Measurements from ENCODE around the gene GOLGA6L10.
A peak's percentile ranks its signal among the peaks of the same experiment; 100 is the strongest.
"Not testable (repeated sequence)": the region's sequence is repeated elsewhere in the genome, so short reads cannot be mapped to it uniquely, and the experiment has no call there.

The GOLGA6L10 gene

DNA sequence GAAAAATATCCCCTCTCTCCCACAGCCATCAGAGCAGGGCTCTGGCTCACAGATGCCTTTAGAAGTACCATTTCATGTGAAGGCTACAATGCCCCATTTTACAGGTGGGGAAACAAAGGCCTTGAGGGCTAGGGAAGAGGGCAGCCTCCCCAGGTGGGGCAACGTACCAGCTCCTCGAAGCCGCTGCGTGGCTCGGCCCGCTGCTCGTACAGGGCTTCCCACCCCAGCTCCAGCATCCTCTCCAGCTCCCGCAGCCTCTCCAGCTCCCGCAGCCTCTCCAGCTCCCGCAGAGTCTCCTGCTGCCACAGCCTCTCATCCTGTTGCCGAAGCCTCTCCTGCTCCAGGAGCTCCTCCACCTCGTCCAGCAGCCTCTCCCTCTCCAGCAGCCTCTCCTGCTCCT is 4.9 kb downstream of the GOLGA6L10 start:
- not testable (repeated sequence) for H3K36me3 ChIP-seq (ENCODE audit: insufficient read depth, low read length); H3K9me3 ChIP-seq (ENCODE audit: insufficient read depth, low read length, severe bottlenecking); DNase-seq

DNA sequence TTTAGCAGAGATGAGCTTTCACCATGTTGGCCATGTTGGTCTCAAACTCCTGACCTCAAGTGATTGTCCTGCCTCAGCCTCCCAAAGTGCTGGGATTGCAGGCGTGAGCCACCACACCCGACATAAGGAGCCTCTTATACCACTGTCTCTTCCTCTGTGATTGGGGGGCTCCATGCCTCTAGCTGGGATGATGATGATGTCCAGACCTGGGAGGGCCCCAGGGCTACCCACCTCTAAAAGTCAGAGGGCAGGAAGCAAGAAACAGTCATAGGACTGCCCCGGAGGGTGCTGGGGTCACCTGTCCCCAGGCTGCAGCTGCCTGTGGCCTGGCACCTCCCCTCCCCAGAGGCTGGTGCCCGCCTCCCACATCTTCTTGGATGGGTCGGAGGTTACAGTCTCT is 5.4 kb downstream of the GOLGA6L10 start:
- H2AFZ ChIP-seq (ENCODE audit: low read depth, low read length); H3K27me3 ChIP-seq (ENCODE audit: insufficient read depth, low read length, poor library complexity); ATAC-seq (ENCODE audit: insufficient read depth, low read depth); H4K20me1 ChIP-seq (ENCODE audit: insufficient read depth, low read length); H3K79me2 ChIP-seq (ENCODE audit: insufficient read depth, low read length); H3K4me2 ChIP-seq (ENCODE audit: insufficient read depth, low read length); DNase-seq; H3K4me3 ChIP-seq (ENCODE audit: low read depth in 1 of 2, low read length in 2 of 2); H3K9ac ChIP-seq (ENCODE audit: low read depth, low read length); H3K27ac ChIP-seq (ENCODE audit: low read length); H3K9me3 ChIP-seq (ENCODE audit: insufficient read depth, low read length, severe bottlenecking); H3K4me1 ChIP-seq (ENCODE audit: insufficient read depth, low read length); H3K36me3 ChIP-seq (ENCODE audit: insufficient read depth, low read length): not testable (repeated sequence)

More for the DNA sequence above, 4.9 kb downstream of the GOLGA6L10 start:
- not testable (repeated sequence) for H3K27ac ChIP-seq (ENCODE audit: low read length); H4K20me1 ChIP-seq (ENCODE audit: insufficient read depth, low read length); H3K27me3 ChIP-seq (ENCODE audit: insufficient read depth, low read length, poor library complexity); H3K79me2 ChIP-seq (ENCODE audit: insufficient read depth, low read length); H2AFZ ChIP-seq (ENCODE audit: low read depth, low read length); H3K4me3 ChIP-seq (ENCODE audit: low read depth in 1 of 2, low read length in 2 of 2); H3K9ac ChIP-seq (ENCODE audit: low read depth, low read length); ATAC-seq (ENCODE audit: insufficient read depth, low read depth); H3K4me1 ChIP-seq (ENCODE audit: insufficient read depth, low read length); H3K4me2 ChIP-seq (ENCODE audit: insufficient read depth, low read length)

- ATAC-seq (ENCODE audit: insufficient read depth, low read depth); H3K9ac ChIP-seq (ENCODE audit: low read depth, low read length); H3K27me3 ChIP-seq (ENCODE audit: insufficient read depth, low read length, poor library complexity); H3K9me3 ChIP-seq (ENCODE audit: insufficient read depth, low read length, severe bottlenecking); H3K4me2 ChIP-seq (ENCODE audit: insufficient read depth, low read length); H3K4me3 ChIP-seq (ENCODE audit: low read depth in 1 of 2, low read length in 2 of 2); H3K36me3 ChIP-seq (ENCODE audit: insufficient read depth, low read length); H3K79me2 ChIP-seq (ENCODE audit: insufficient read depth, low read length); H3K4me1 ChIP-seq (ENCODE audit: insufficient read depth, low read length); H4K20me1 ChIP-seq (ENCODE audit: insufficient read depth, low read length); H2AFZ ChIP-seq (ENCODE audit: low read depth, low read length); H3K27ac ChIP-seq (ENCODE audit: low read length): not testable (repeated sequence)
- TF ChIP-seq CTCF (IDR thresholded peaks at IDR 0.05; ENCODE audit: borderline replicate concordance, extremely low read depth, low read length, poor library complexity, severe bottlenecking), result peak; percentile 8
- DNase-seq, result peak; percentile 19
Measured at GRCh38 chr15:82342632-82343374, 6.5 kb downstream of the GOLGA6L10 start.

DNA sequence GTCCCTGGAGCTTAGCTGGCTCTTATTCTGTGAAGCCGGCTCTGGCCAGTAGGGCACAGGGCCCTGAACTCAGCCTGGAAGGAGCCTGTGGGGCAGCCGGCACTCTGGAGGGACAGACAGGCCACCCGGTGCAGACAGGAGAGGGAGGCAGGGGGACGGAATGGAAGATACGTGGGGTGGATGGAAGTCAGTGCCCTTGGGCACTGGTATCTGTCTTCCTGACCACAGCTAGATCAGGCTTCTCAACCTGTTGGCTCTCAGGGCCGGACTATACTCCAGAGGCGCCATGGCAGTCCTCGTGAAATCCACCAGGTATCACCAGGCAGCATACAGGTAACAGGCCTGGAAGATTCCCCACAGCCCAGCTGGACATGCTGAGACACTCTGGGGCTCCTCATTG is 10.7 kb downstream of the GOLGA6L10 start:
- not testable (repeated sequence) for H3K4me2 ChIP-seq (ENCODE audit: insufficient read depth, low read length); H2AFZ ChIP-seq (ENCODE audit: low read depth, low read length); ATAC-seq (ENCODE audit: insufficient read depth, low read depth)

GRCh38 chr15:82338053-82338452 is 11.2 kb downstream of the GOLGA6L10 start:
- not testable (repeated sequence) for H2AFZ ChIP-seq (ENCODE audit: low read depth, low read length); H3K4me3 ChIP-seq (ENCODE audit: low read depth in 1 of 2, low read length in 2 of 2); H3K4me2 ChIP-seq (ENCODE audit: insufficient read depth, low read length); H3K36me3 ChIP-seq (ENCODE audit: insufficient read depth, low read length); H3K9me3 ChIP-seq (ENCODE audit: insufficient read depth, low read length, severe bottlenecking); H3K27ac ChIP-seq (ENCODE audit: low read length); DNase-seq; H3K4me1 ChIP-seq (ENCODE audit: insufficient read depth, low read length); H3K9ac ChIP-seq (ENCODE audit: low read depth, low read length); H3K27me3 ChIP-seq (ENCODE audit: insufficient read depth, low read length, poor library complexity); H4K20me1 ChIP-seq (ENCODE audit: insufficient read depth, low read length); H3K79me2 ChIP-seq (ENCODE audit: insufficient read depth, low read length); ATAC-seq (ENCODE audit: insufficient read depth, low read depth)

More for the DNA sequence above, 10.7 kb downstream of the GOLGA6L10 start:
- H3K27me3 ChIP-seq (ENCODE audit: insufficient read depth, low read length, poor library complexity); H3K36me3 ChIP-seq (ENCODE audit: insufficient read depth, low read length); DNase-seq; H4K20me1 ChIP-seq (ENCODE audit: insufficient read depth, low read length); H3K9me3 ChIP-seq (ENCODE audit: insufficient read depth, low read length, severe bottlenecking); H3K4me3 ChIP-seq (ENCODE audit: low read depth in 1 of 2, low read length in 2 of 2); H3K4me1 ChIP-seq (ENCODE audit: insufficient read depth, low read length); H3K27ac ChIP-seq (ENCODE audit: low read length); H3K79me2 ChIP-seq (ENCODE audit: insufficient read depth, low read length); H3K9ac ChIP-seq (ENCODE audit: low read depth, low read length): not testable (repeated sequence)

DNA sequence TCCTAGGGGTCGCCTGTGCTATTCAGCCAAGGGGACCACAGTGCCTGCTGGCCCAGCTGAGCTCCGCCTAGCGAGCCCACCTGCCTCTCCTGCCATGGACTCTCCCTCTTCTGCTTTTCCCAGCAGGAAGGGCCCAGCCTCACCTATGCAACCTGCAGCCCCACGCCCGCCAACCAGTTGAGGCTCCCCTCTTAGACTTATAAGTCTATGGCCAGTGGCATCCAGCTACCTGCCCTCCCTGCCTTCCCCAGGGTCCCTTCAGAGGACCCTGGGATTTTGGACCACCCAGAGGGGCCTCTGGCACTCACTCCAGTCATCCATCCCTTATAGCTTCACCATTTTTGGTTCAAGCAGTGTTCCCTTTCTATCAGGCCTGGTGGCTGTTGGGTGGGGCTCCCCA is 12.2 kb downstream of the GOLGA6L10 start:
- not testable (repeated sequence) for H3K27ac ChIP-seq (ENCODE audit: low read length); H4K20me1 ChIP-seq (ENCODE audit: insufficient read depth, low read length); H3K79me2 ChIP-seq (ENCODE audit: insufficient read depth, low read length); ATAC-seq (ENCODE audit: insufficient read depth, low read depth); H3K4me2 ChIP-seq (ENCODE audit: insufficient read depth, low read length); H3K4me1 ChIP-seq (ENCODE audit: insufficient read depth, low read length); DNase-seq; H2AFZ ChIP-seq (ENCODE audit: low read depth, low read length); H3K4me3 ChIP-seq (ENCODE audit: low read depth in 1 of 2, low read length in 2 of 2); H3K36me3 ChIP-seq (ENCODE audit: insufficient read depth, low read length); H3K9ac ChIP-seq (ENCODE audit: low read depth, low read length); H3K9me3 ChIP-seq (ENCODE audit: insufficient read depth, low read length, severe bottlenecking); H3K27me3 ChIP-seq (ENCODE audit: insufficient read depth, low read length, poor library complexity)

DNA sequence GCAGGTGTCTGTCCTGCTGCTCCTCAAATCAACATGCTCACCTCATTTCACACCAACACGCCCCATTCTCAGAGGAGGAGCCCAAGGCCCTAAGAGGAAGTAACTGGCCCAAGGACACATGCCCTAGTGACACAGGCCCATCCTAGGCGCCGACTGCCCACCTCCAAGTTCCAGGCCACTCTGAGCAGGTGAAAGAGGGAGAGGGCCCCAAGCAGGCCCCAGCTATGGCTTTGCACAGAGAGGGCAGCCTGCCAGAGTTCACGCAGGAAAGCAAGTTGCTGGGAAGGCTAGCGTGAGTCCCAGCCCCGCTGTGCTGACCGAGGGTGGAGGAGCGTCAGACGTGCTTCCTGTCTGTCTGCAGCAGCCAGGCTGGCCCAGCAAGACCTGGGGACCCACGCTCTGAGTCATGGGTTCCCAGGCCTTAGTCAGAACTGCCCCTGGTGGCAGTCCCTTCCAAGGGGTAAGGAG is 13.1 kb downstream of the GOLGA6L10 start:
- ATAC-seq (ENCODE audit: insufficient read depth, low read depth); H3K4me2 ChIP-seq (ENCODE audit: insufficient read depth, low read length); H3K36me3 ChIP-seq (ENCODE audit: insufficient read depth, low read length); H3K9me3 ChIP-seq (ENCODE audit: insufficient read depth, low read length, severe bottlenecking); H3K79me2 ChIP-seq (ENCODE audit: insufficient read depth, low read length); H3K4me1 ChIP-seq (ENCODE audit: insufficient read depth, low read length); H4K20me1 ChIP-seq (ENCODE audit: insufficient read depth, low read length); DNase-seq; H3K27ac ChIP-seq (ENCODE audit: low read length); H2AFZ ChIP-seq (ENCODE audit: low read depth, low read length); H3K4me3 ChIP-seq (ENCODE audit: low read depth in 1 of 2, low read length in 2 of 2); H3K9ac ChIP-seq (ENCODE audit: low read depth, low read length); H3K27me3 ChIP-seq (ENCODE audit: insufficient read depth, low read length, poor library complexity): not testable (repeated sequence)

Data from DND-41 (cell line).